Lower lobe of right lung (tissue), 2 donors: ENCODE data around the gene C5orf58. TPM values are rescaled to one million over a fixed set of nuclear protein-coding genes. Genes with fewer than 3 reads are reported as not detected.
A peak's percentile ranks its signal among the peaks of the same experiment; 100 is the strongest.

Source experiments
- ATAC-seq, 2 donors: fragments of 200-7000 bp; cut with Tn5 transposase; one replicate each; pipeline ENCODE4 v1.9.1; 2020 to 2022; ENCODE audit warnings: mild to moderate bottlenecking in 2 of 2, moderate library complexity in 2 of 2
- DNase-seq: peaks from one replicate; pipeline ENCODE4 v3.0.0-alpha.2; 2020
- H3K27ac ChIP-seq: fragments of 200-600 bp; one replicate; pipeline ENCODE4 v1.8.0; 2022
- H3K27me3 ChIP-seq: fragments of 200-600 bp; one replicate; pipeline ENCODE4 v1.8.0; 2022; ENCODE audit warnings: low read depth
- H3K36me3 ChIP-seq: fragments of 200-600 bp; one replicate; pipeline ENCODE4 v1.8.0; 2022; ENCODE audit warnings: mild to moderate bottlenecking
- H3K4me1 ChIP-seq: fragments of 200-600 bp; one replicate; pipeline ENCODE4 v1.8.0; 2022
- H3K4me3 ChIP-seq: fragments of 200-600 bp; one replicate; pipeline ENCODE4 v1.8.0; 2022; ENCODE audit warnings: mild to moderate bottlenecking
- H3K9me3 ChIP-seq: fragments of 200-600 bp; one replicate; pipeline ENCODE4 v1.8.0; 2022
- intact Hi-C: fragments of 100-400 bp; cut with DNase I; formaldehyde crosslinking; loops from one replicate; pipeline ENCODE4 v1.11.0; 2022
- total RNA-seq: library from RNA; stranded (reverse); fragmentation: NEBNext Ultra II Directional; extraction: Animal tissue kit (Norgen Biotek cat#: 25700); gene quantifications from one replicate; pipeline ENCODE4 v1.2.1, GENCODE V29; 2021
- TF ChIP-seq, protein P1 (sequence below): fragments of 200-600 bp; IDR thresholded peaks from one replicate; pipeline ENCODE4 v1.8.0; 2022; ENCODE audit warnings: antibody characterized with exemption, mild to moderate bottlenecking
- donor health status: DM: no; HTN: yes; CAD: no; lungs with severe emphysema.

The C5orf58 gene
- total RNA-seq, 1 donor from 2014 or later = not detected

DNA sequence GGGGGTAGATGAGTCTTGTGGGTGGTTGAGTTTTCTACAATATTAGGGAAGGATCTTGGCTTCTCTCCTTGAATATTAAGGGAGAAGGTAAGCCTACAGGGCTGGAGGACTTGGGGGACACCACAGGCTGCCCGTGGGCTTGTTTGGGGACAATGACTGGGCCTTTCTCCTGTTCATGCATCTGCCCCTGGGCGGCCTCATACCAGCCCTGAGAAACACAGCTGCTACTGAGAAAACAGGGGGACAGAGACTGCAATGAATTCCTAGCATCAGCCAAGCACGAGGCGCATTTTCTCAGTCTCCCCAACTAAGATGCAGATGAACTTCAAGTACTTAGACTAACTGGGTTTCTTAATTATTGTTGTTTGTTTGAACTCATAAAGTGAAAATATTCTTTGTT is 24.6 kb downstream of the C5orf58 start:
- DNase-seq (no peak), ATAC-seq (no peak)
- Histone ChIP-seq H3K27me3 (no peaks in the 10 kb centered on the region), H3K4me3 (no peak overlapping the region), H3K36me3 (peaks cover 100% of the 10 kb centered on the region), H3K4me1 (no peaks in the 10 kb centered on the region), H3K27ac (no peak overlapping the region), H3K9me3 (no peaks in the 10 kb centered on the region)
- intact Hi-C loops = no loop called here
- TF ChIP-seq, protein P1, sequence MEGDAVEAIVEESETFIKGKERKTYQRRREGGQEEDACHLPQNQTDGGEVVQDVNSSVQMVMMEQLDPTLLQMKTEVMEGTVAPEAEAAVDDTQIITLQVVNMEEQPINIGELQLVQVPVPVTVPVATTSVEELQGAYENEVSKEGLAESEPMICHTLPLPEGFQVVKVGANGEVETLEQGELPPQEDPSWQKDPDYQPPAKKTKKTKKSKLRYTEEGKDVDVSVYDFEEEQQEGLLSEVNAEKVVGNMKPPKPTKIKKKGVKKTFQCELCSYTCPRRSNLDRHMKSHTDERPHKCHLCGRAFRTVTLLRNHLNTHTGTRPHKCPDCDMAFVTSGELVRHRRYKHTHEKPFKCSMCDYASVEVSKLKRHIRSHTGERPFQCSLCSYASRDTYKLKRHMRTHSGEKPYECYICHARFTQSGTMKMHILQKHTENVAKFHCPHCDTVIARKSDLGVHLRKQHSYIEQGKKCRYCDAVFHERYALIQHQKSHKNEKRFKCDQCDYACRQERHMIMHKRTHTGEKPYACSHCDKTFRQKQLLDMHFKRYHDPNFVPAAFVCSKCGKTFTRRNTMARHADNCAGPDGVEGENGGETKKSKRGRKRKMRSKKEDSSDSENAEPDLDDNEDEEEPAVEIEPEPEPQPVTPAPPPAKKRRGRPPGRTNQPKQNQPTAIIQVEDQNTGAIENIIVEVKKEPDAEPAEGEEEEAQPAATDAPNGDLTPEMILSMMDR = no peak

DNA sequence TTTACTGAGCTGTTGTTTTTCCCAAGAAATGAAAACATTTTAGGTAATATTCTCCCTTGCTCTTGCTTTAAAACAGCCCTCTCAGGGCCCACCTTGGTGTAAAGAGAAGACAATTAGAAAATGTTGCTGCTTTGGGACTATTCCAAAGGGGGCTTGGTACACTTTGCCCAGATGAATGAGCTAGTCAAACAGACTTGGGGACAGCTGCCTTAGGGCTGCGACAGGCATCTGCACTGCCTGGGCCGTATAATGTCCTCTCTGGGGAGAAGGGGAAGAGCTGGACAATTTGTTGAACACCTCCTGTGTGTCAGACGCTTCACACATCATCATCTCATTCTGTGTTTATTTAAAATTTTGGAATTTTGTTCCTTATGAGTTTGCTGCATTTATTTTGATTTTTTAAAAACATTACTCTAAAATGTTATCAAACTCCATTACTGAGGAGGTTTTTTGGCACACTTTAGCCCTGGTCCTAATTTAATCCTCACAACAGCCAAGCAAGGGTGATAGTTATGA is 28.8 kb downstream of the C5orf58 start:
- no peaks in the 10 kb centered on the region for H3K27me3 ChIP-seq
- TF ChIP-seq, protein P1 = no peak
- intact Hi-C loops = no loop called here
- no peak overlapping the region for H3K27ac ChIP-seq
- H3K4me3 ChIP-seq = no peak overlapping the region
- no peaks in the 10 kb centered on the region for H3K9me3 ChIP-seq
- DNase-seq = no peak
- no peak for ATAC-seq
- no peaks in the 10 kb centered on the region for H3K4me1 ChIP-seq
- peaks cover 100% of the 10 kb centered on the region for H3K36me3 ChIP-seq

DNA sequence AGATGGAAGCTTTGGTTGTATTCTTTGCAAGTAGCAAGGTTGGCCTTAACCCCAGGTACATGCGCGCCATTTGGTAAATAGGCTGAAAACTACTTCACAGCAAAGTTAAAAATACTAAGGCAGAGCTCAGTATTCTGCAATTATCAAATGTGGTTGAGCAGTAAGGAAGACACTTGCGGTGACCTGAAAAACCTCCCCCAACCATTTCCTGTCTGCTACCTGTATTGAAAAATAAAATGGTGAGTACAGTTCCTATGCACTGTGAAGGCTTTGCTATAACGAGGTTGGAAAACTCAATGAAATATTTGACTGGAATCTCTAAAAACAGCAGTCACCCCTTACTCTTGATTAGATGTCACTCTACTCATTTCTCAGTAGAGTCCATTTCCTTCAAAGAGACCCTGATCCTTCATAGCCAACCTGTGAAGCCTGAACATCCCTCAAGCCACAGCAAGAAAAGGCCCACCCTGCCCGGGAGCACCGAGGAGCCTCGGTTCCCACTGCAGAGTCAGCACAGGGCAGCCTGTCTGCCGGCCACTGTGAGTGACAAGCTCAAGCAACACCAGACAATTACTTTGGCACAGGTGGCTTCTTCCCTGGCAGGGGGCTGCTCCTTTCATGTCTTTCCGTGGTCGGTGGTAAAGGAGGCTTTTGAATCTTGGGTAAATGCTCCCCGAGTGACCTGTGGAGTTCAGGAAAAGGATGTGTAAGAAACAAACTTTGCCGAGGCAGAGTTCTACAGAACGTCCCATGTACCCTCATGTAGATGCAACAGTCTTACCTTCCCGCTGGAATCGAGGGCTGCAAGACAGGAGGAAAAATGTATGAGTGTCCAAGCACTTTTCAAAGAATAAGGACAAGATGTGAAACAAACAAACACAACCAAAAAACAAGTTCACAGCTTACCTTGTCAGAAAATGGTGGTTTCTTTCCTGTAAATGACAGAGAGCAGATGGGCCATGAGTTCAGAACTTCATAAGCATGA is 29.6 kb downstream of the C5orf58 start:
- Histone ChIP-seq H3K27me3 (no peaks in the 10 kb centered on the region), H3K4me1 (peaks cover 6% of the 10 kb centered on the region), H3K36me3 (peaks cover 99% of the 10 kb centered on the region), H3K9me3 (no peaks in the 10 kb centered on the region), H3K27ac (no peak overlapping the region), H3K4me3 (no peak overlapping the region)
- intact Hi-C loops = no loop called here
- TF ChIP-seq, protein P1 = no peak
- ATAC-seq (no peak), DNase-seq (no peak)

DNA sequence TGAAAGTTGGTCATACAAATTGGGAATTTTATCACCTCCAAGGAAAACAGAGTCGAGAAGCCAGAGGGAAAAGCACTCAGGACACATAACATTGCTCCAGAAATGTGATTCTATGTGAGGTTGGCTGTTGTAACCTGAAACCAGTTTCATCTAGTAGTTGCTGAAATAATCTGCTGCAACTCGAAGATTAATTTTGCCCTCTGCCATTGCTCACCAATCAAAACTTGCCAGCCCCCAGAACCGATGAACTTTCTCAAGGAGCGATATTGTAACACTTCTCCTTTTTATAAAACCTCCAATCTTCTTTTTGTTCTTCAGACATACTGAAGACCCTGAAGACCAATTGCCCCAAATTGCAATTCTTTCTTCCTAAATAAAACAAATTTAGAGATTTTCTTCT is 31.1 kb downstream of the C5orf58 start:
- intact Hi-C loops = no loop called here
- peaks cover 84% of the 10 kb centered on the region for H3K36me3 ChIP-seq

DNA sequence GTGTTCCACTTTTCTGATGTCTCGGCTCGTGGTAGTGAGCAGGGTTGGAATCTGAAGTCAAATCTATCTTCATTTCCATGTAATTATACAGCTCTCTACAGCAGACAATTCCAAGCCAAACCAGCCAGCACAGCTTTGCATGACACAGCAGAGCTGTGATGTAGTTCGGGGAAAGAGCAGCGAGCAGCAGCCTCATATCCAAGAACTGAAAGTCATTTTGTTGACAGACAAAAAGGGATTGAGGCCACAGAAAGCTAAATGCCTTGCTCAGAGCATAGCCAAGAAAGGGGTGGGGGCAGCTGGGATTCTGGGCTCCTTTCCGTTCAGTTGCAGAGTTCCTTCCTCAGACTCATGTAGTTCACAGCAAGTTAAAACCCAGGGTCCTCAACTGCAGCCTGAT is 32.7 kb downstream of the C5orf58 start:
- TF ChIP-seq, protein P1 = no peak
- intact Hi-C loops = no loop called here
- peaks cover 38% of the 10 kb centered on the region for H3K4me1 ChIP-seq
- H3K27ac ChIP-seq = no peak overlapping the region
- ATAC-seq (peak in 1 of 2 donors; percentile 35), DNase-seq (no peak)
- H3K9me3 ChIP-seq = no peaks in the 10 kb centered on the region
- H3K27me3 ChIP-seq = no peaks in the 10 kb centered on the region
- H3K36me3 ChIP-seq = peaks cover 75% of the 10 kb centered on the region
- no peak overlapping the region for H3K4me3 ChIP-seq

More for the DNA sequence above, 31.1 kb downstream of the C5orf58 start:
- Histone ChIP-seq H3K27me3 (no peaks in the 10 kb centered on the region), H3K4me3 (no peak overlapping the region), H3K27ac (no peak overlapping the region), H3K9me3 (no peaks in the 10 kb centered on the region), H3K4me1 (peaks cover 21% of the 10 kb centered on the region)
- DNase-seq (no peak), ATAC-seq (no peak)
- TF ChIP-seq, protein P1 = no peak
